Measurements from ENCODE around the gene CASR.

Gene CASR

GRCh38 chr3:122215592-122216298 lies 32.3 kb downstream of the CASR start:
- DNase-seq (ENCODE audit: low spot score) = no peak

DNA sequence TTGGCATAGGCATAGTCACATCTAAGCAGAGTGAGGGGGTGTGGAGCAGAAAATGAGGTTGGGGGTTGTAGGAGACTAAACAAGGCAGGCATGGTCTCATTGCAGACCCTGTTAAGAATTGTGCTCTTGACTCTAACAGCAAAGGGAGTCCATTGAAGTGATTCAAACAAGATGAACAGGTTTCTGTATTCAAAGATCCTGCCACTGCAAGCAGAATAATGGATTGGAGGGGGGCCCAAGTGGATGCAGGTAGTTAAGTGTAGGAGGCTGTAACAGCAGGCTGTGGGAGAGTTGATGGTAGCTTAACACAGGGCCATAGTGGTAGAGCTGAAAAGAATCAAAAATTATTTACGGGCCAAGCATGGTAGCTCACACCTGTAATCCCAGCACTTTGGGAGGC lies 34.4 kb downstream of the CASR start:
- DNase-seq (ENCODE audit: low spot score) = no peak

- no peak for DNase-seq (ENCODE audit: low spot score)
These were observed 35.9 kb downstream of the CASR start for GRCh38 chr3:122219242-122219872.

DNA sequence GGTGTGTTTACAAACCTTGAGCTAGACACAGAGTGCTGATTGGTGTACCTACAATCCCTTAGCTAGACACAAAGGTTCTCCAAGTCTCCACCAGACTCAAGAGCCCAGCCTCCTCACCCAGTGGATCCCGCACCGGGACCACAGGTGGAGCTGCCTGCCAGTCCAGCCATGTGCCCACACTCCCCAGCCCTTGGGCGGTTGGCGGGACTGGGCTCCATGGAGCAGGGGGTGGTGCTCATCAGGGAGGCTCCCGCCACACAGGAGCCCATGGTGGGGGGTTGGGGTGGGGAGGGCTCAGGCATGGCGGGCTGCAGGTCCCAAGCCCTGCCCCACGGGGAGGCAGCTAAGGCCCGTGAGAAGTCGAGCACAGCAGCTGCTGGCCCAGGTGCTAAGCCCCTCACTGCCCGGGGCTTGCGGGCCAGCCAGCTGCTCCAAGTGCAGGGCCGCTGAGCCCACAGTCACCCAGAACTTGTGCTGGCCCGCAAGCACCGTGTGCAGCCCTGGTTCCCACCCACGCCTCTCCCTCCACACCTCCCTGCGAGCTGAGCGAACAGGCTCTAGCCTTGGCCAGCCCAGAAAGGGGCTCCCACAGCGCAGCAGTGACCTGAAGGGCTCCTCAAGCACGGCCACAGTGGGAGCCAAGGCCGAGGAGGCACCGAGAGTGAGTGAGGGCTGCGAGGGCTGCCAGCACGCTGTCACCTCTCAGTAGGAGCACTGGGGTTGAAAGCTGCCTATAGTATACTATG lies 43.7 kb downstream of the CASR start:
- no peak for DNase-seq (ENCODE audit: low spot score)

- DNase-seq (ENCODE audit: low spot score) = no peak
These were observed 46.7 kb downstream of the CASR start for GRCh38 chr3:122230174-122230573.

DNA sequence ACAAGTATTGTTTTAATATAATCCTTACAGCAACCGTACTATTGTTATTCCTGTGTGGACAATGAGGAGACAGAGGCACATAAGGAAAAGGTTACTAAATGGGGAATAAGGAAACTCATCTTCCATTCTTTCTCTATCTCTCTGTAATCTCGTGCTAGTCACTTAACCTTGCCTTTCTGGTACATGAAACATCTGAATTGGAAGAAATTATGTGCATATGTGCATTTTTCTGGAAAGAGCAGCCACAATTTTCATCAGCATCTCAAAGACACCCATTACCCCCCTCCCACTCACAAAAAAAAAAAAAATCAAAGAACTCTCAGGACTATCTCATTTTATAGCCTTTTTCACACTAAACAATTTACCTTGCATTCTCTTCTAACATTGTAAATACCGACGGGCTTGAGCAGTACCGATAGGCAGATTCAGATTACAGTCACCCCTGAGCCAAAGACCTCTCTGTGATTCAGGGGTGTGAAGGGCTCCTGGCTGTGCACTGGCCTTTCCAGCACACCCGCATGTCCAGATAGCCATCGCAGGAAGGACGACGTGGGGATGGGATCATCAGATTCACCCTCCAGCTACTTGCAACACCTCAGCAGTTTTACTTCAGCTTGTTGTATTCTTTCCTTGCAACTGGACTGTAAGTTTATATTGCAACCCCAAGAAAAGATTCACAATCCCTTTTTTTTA lies 48.1 kb downstream of the CASR start:
- DNase-seq (ENCODE audit: low spot score) = no peak

GRCh38 chr3:122232485-122232884 lies 49.0 kb downstream of the CASR start:
- no peak for DNase-seq (ENCODE audit: low spot score)

DNA sequence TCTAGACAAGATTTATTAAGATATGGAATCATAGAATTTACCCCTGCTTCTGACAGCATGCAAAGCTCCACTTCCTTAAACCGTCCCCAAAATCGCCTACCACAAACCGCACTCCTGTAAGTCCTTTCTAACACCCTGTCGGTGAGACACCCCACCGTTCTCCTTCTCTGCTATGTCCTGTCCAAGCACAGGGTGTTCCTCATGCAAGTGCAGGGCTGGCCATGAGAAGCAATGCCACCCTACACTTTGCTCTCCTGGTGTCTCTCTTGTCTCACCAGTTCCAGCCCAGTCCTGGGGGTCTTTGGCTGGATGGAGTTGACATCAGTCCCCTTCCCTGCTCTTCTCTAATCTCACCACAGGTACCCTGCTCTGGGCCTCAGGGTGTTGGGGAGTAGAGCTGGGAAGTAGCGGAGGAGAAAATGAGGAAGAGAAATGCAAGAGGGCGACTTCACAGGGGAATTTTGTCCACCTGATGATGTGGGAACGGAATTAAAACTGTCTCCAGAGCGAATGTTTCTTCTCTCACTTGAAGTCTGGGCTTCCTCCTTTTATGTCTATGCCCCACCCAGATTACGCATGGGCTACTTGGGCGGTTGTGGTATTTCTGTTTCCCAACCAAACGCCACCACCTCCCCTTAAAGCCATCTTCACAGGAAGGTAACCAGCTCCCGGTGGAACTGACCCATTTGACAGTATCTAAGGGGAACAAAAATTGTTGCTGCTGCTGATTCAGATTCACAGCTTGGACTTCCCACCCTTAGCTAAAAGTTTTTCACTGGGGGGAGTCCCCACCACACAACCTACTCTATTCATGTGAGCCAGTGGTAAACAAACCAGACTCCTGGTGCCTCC lies 49.9 kb downstream of the CASR start:
- DNase-seq (ENCODE audit: low spot score) = no peak

DNA sequence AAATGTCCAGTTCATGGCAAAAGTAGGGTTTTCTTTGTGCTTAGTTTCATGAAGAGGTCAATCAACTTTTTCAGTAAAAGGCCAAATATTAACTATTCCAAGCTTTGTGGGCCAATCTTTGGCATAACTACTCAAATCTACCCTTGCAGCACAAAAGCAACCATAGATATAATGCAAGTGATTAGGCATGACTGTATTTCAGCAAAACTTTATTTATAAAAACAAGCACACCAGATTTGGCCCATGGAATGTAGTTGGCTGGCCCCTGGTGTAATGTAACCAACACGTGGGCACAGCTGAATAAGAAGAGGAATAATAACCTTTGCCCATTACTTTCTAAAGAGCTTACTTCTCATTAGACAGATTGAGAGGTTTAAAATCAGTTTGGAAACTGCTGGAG lies 50.6 kb downstream of the CASR start:
- no peak for DNase-seq (ENCODE audit: low spot score)

DNA sequence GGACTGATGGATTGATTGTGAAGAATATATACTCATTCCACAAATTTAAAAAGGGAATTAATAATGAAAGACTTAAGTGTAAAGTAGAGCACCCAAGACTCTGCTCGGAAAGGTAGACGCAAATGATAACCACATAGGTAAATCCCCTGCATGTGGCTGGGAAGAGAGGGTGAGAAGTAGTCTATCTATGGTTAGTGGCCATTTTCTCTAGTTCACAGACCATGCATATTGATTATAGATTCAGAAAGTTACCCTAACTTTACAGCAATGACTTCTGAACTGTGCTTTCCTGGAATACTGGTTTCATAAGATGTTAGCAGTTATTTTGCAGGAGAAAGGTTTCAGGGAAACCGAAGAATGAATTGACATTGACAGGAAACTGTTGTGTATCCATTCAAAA lies 51.7 kb downstream of the CASR start:
- DNase-seq (ENCODE audit: low spot score) = no peak

- DNase-seq (ENCODE audit: low spot score) = no peak
These were observed 55.6 kb downstream of the CASR start for GRCh38 chr3:122239112-122239511.

- no peak for DNase-seq (ENCODE audit: low spot score)
These were observed 62.2 kb downstream of the CASR start for GRCh38 chr3:122245513-122246174.

- no peak for DNase-seq (ENCODE audit: low spot score)
These were observed 62.7 kb downstream of the CASR start for GRCh38 chr3:122246199-122246598.

DNA sequence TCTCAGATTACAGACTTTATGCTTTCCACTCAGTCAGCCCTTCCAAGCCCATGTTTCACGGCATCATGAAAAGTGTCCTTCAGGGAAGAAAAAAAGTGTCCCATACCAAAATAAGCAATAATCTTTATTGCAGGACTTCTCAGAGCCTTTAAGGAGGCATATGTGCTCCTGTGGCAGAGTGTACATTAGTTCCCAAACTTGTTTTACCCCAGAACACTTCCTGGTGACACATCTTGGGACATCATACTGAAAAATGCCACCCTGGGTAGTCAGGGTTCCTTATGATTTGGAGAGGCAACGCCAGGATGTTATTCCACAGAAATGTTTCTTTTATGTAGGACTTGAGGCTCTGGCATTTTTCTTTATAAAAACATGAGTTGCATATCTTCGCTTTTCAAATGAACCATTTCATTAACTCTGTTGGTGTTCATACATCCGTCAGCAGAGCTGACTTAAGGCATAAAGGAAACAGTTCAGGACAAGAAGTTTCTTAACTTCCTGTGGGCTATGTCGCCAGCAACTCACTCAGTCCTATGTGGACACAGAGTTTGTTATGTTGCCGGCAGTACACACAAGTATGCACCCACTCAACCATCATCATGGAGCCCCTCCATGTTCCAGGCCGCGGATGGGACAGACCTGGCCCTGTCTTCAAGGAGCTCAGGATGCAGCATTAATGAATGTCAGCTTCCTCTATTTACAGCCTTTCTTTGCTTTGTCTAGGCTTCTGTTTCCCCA lies 63.8 kb downstream of the CASR start:
- no peak for DNase-seq (ENCODE audit: low spot score)

DNA sequence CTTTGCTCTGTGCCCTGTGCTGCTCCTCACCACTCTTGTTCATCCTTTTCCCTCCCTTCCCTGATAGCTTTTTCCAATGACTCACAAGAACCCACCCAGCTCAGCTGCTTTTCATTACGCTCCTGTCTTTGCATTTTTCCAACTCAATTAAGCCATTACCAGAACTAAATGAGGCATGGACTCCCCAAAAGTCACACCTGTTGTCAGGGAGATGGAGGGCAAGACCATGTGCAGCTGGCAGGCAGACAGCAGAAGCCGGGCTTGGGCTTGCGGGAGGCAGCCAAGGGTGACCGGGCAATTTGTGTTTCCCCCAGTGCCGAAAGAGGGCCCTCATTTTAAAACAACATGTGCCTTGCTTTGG lies 64.3 kb downstream of the CASR start:
- no peak for DNase-seq (ENCODE audit: low spot score)

DNA sequence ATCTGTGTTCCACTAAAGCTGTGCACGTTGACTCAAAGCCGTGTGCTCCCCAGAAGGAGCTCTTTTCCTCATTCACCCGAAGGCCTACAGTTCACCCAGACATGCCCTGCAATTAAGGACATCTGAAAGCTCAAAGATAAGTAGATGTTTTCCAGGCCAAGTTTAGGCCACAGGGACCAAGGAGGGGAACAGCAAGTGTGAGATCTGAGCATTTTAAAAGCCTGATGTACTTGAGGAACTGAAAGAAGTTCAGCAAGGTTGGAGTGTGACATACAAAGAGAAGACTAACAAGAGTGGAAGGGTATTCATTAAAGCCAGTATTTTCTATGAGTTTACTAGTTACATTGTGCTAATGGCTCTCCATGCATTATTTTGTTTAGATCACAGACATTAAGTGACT lies 68.0 kb downstream of the CASR start:
- DNase-seq (ENCODE audit: low spot score) = no peak

DNA sequence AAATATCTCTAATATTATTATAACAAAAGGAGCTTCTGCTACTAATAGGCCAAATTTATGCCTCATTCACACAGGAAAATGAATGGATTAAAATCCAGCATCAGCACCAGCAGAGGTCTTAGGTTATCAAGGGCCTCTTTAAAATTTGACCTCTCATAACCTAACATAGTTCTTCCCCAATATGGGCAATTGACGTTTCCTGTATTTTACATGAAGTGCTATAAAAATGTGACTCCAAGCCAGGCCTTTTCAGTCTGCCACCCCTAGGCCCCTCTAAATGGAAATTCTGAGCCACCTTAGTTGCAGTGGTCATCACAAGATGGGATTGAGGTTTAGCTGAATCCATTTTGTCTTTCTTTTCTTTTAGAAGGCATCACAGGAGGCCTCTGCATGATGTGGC lies 70.1 kb downstream of the CASR start:
- no peak for DNase-seq (ENCODE audit: low spot score)

GRCh38 chr3:122255757-122256439 lies 72.4 kb downstream of the CASR start:
- no peak for DNase-seq (ENCODE audit: low spot score)

DNA sequence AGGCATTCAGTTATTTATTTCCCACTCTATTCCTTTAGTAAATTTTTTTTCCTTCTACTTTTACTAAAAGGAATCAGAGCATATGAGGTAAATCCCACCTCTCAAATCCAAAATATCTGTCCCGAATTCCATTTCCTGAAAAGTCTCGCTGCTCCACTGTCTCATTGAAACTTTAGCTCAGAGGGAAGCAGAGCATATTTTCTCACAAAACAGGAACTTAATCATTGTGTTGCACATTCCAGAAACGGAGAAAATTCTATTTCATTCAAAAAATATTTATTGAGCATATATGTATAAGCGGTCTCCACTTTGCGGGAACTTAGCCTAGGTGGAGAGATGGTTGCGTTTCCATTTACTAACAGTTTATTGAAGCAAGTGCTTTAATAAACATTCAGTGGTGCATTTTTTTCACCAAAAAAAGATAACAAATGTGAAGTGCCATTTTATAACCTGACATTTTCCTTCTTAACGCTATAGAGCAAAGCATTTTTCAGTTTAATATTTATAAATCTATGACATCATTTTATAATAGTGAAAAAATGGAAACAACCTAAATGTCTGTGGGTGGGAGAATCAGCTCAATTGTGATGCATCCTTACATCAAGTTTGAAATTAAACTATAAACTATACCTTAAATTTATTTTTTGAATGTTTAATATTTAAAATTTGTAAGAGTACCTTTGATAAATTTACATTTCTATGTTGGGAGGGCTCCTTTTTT lies 74.3 kb downstream of the CASR start:
- no peak for DNase-seq (ENCODE audit: low spot score)

Measured in left forelimb (tissue), 1 donor.